Astrocyte (in vitro differentiated cells and primary cell): ENCODE results near the gene TTC12. TPM values are rescaled to one million over a fixed set of nuclear protein-coding genes. Genes with fewer than 3 reads are reported as not detected.

Experiments used
- DNase-seq: peaks from one replicate; pipeline ENCODE4 v3.0.0-alpha.2; 2010; ENCODE audit warnings: low read depth
- FAIRE-seq: peaks from 2 replicates; lab custom pipeline; 2011; peaks lifted over from hg19 to GRCh38; lab: Jason Lieb, UNC
- H2AFZ ChIP-seq: 2 replicates; pipeline ENCODE4 v1.6.0; 2012; ENCODE audit warnings: low read depth, low read length, inconsistent platforms
- H3K27ac ChIP-seq: 2 replicates; pipeline ENCODE4 v1.5.1; 2011; ENCODE audit warnings: low read depth, low read length, inconsistent platforms
- H3K27me3 ChIP-seq: 2 replicates; pipeline ENCODE4 v1.6.0; 2011; ENCODE audit warnings: low read length, inconsistent platforms; ENCODE audit not compliant: insufficient read depth
- H3K36me3 ChIP-seq: 2 replicates; pipeline ENCODE4 v1.5.1; 2011; ENCODE audit warnings: low read length, inconsistent platforms; ENCODE audit not compliant: insufficient read depth
- H3K4me1 ChIP-seq: 2 replicates; pipeline ENCODE4 v1.5.1; 2011; ENCODE audit warnings: low read length, inconsistent platforms; ENCODE audit not compliant: insufficient read depth
- H3K4me2 ChIP-seq: 2 replicates; pipeline ENCODE4 v1.6.0; 2012; ENCODE audit warnings: low read length, inconsistent platforms
- H3K4me3 ChIP-seq: 2 replicates; pipeline ENCODE4 v1.5.1; 2011; ENCODE audit warnings: low read depth, mild to moderate bottlenecking, low read length, inconsistent platforms; ENCODE audit not compliant: insufficient read depth
- H3K79me2 ChIP-seq: 2 replicates; pipeline ENCODE4 v1.6.0; 2012; ENCODE audit warnings: mild to moderate bottlenecking, low read length, inconsistent platforms; ENCODE audit not compliant: insufficient read depth
- H3K9ac ChIP-seq: 2 replicates; pipeline ENCODE4 v1.6.0; 2012; ENCODE audit warnings: mild to moderate bottlenecking, low read length, inconsistent platforms
- H3K9me3 ChIP-seq: 2 replicates; pipeline ENCODE4 v1.5.1; 2012; ENCODE audit warnings: low read depth, mild to moderate bottlenecking, low read length, inconsistent platforms; ENCODE audit not compliant: insufficient read depth
- H4K20me1 ChIP-seq: 2 replicates; pipeline ENCODE4 v1.6.0; 2012; ENCODE audit warnings: low read length, inconsistent platforms; ENCODE audit not compliant: insufficient read depth
- H3K27ac Mint-ChIP-seq: one replicate; pipeline ENCODE4 v1.8.0; 2021; ENCODE audit warnings: mild to moderate bottlenecking, mixed read lengths; ENCODE audit not compliant: unreplicated experiment
- H3K27me3 Mint-ChIP-seq: one replicate; pipeline ENCODE4 v1.8.0; 2021; ENCODE audit warnings: low read depth, mixed read lengths; ENCODE audit not compliant: unreplicated experiment
- H3K36me3 Mint-ChIP-seq: one replicate; pipeline ENCODE4 v1.8.0; 2021; ENCODE audit warnings: low read depth, mixed read lengths; ENCODE audit not compliant: unreplicated experiment
- H3K4me1 Mint-ChIP-seq: one replicate; pipeline ENCODE4 v1.8.0; 2021; ENCODE audit warnings: low read depth, mixed read lengths; ENCODE audit not compliant: unreplicated experiment
- H3K4me3 Mint-ChIP-seq: one replicate; pipeline ENCODE4 v1.8.0; 2021; ENCODE audit warnings: mild to moderate bottlenecking, moderate library complexity, mixed read lengths; ENCODE audit not compliant: unreplicated experiment
- H3K9me3 Mint-ChIP-seq: one replicate; pipeline ENCODE4 v1.8.0; 2021; ENCODE audit warnings: mild to moderate bottlenecking, mixed read lengths; ENCODE audit not compliant: unreplicated experiment
- CTCF ChIP-seq: IDR thresholded peaks from 2 replicates; pipeline ENCODE4 v1.5.1; 2011; ENCODE audit warnings: low read depth, mild to moderate bottlenecking, inconsistent platforms, low read length, moderate library complexity; ENCODE audit not compliant: insufficient read depth
- EZH2 ChIP-seq: IDR thresholded peaks from 2 replicates; pipeline ENCODE4 v1.6.1; 2012; ENCODE audit warnings: mild to moderate bottlenecking, low read length, inconsistent platforms; ENCODE audit not compliant: insufficient read depth
- total RNA-seq: library from RNA; stranded (reverse); gene quantifications from 2 replicates; pipeline ENCODE4 v1.2.1, GENCODE V29; 2021

TTC12 gene
- total RNA-seq, 1 donor from 2014 or later: 9.4 TPM

- H3K9me3 Mint-ChIP-seq: no peaks in the 10 kb centered on the region
- DNase-seq: no peak
- Histone ChIP-seq H3K4me2 (no peak overlapping the region), H3K27me3 (no peaks in the 10 kb centered on the region), H3K9me3 (no peaks in the 10 kb centered on the region), H3K36me3 (no peaks in the 10 kb centered on the region), H3K4me3 (no peak overlapping the region), H4K20me1 (no peaks in the 10 kb centered on the region), H3K27ac (no peak overlapping the region), H3K79me2 (peaks cover 5% of the 10 kb centered on the region), H3K4me1 (peaks cover 5% of the 10 kb centered on the region), H2AFZ (no peak overlapping the region), H3K9ac (no peak overlapping the region)
- H3K4me1 Mint-ChIP-seq: peaks cover 2% of the 10 kb centered on the region
- H3K27ac Mint-ChIP-seq: no peak overlapping the region
- no peaks in the 10 kb centered on the region for H3K27me3 Mint-ChIP-seq
- no peak overlapping the region for H3K4me3 Mint-ChIP-seq
- TF ChIP-seq EZH2: no peak
- TF ChIP-seq CTCF: no peak
- FAIRE-seq: no peak
- H3K36me3 Mint-ChIP-seq: peaks cover 8% of the 10 kb centered on the region
Measured at GRCh38 chr11:113319085-113319484, 4.7 kb downstream of the TTC12 start.

- Mint-ChIP-seq H3K4me3 (no peak overlapping the region), H3K4me1 (no peaks in the 10 kb centered on the region), H3K27ac (no peak overlapping the region), H3K27me3 (no peaks in the 10 kb centered on the region), H3K36me3 (peaks cover 11% of the 10 kb centered on the region), H3K9me3 (no peaks in the 10 kb centered on the region)
- H3K4me2 ChIP-seq: no peak overlapping the region
- H4K20me1 ChIP-seq: no peaks in the 10 kb centered on the region
- no peak overlapping the region for H3K27ac ChIP-seq
- TF ChIP-seq CTCF (no peak), EZH2 (no peak)
- H3K27me3 ChIP-seq: no peaks in the 10 kb centered on the region
- no peaks in the 10 kb centered on the region for H3K36me3 ChIP-seq
- H3K79me2 ChIP-seq: no peaks in the 10 kb centered on the region
- H2AFZ ChIP-seq: no peak overlapping the region
- no peaks in the 10 kb centered on the region for H3K9me3 ChIP-seq
- no peaks in the 10 kb centered on the region for H3K4me1 ChIP-seq
- no peak overlapping the region for H3K4me3 ChIP-seq
- no peak overlapping the region for H3K9ac ChIP-seq
- no peak for FAIRE-seq
- no peak for DNase-seq
Measured at GRCh38 chr11:113322158-113322557, 7.8 kb downstream of the TTC12 start.

GRCh38 chr11:113324250-113324649 lies 9.9 kb downstream of the TTC12 start:
- Histone ChIP-seq H3K79me2 (no peaks in the 10 kb centered on the region), H3K4me3 (no peak overlapping the region), H3K4me2 (no peak overlapping the region), H4K20me1 (no peaks in the 10 kb centered on the region), H3K27me3 (no peaks in the 10 kb centered on the region), H3K4me1 (no peaks in the 10 kb centered on the region), H3K27ac (no peak overlapping the region), H2AFZ (no peak overlapping the region), H3K36me3 (no peaks in the 10 kb centered on the region), H3K9me3 (no peaks in the 10 kb centered on the region), H3K9ac (no peak overlapping the region)
- Mint-ChIP-seq H3K9me3 (no peaks in the 10 kb centered on the region), H3K4me1 (no peaks in the 10 kb centered on the region), H3K4me3 (no peak overlapping the region), H3K36me3 (peaks cover 15% of the 10 kb centered on the region), H3K27ac (no peak overlapping the region), H3K27me3 (no peaks in the 10 kb centered on the region)
- DNase-seq (no peak), FAIRE-seq (no peak)
- no peak for TF ChIP-seq EZH2
- no peak for TF ChIP-seq CTCF
